Body of pancreas (tissue), 4 donors: Measurements from ENCODE around the gene GMDS. TPM values are rescaled to one million over a fixed set of nuclear protein-coding genes. Genes with fewer than 3 reads are reported as not detected.
A peak's percentile ranks its signal among the peaks of the same experiment; 100 is the strongest.

Experiments
- ATAC-seq: fragments of 150-250 bp; one replicate; pipeline ENCODE4 v1.9.1; 2016
- DNase-seq, 4 donors: peaks; one replicate each; pipeline ENCODE4 v3.0.0-alpha.2; 2019
- H3K27ac ChIP-seq, 4 donors: fragments of 200-600 bp; sonication (generic); 1 replicate in 3 of 4; 2 replicates in 1 of 4; pipeline versions ENCODE4 v1.5.1 to v1.6.1; 2016 to 2019; ENCODE audit warnings: mild to moderate bottlenecking in 1 of 4, mixed read lengths in 1 of 4, moderate library complexity in 1 of 4
- H3K27me3 ChIP-seq, 2 donors: fragments of 200-600 bp; sonication (generic); one replicate each; pipeline ENCODE4 v1.6.0; 2016; ENCODE audit warnings: mild to moderate bottlenecking in 1 of 2
- H3K36me3 ChIP-seq, 2 donors: fragments of 200-600 bp; sonication (generic); replicated peaks in 1 of 2; 2 replicates each; pipeline ENCODE4 v1.5.1; 2016; ENCODE audit warnings: low read depth in 2 of 2; ENCODE audit not compliant: insufficient read depth in 1 of 2
- H3K4me1 ChIP-seq: fragments of 200-600 bp; sonication (generic); one replicate; pipeline ENCODE4 v1.6.0; 2016
- H3K4me3 ChIP-seq, 2 donors: fragments of 200-600 bp; sonication (generic); 1 replicate in 1 of 2; 2 replicates in 1 of 2; pipeline ENCODE4 v1.5.1; 2016 to 2019
- H3K9me3 ChIP-seq, 3 donors: fragments of 200-600 bp; sonication (generic); 1 replicate in 2 of 3; 2 replicates in 1 of 3; pipeline ENCODE4 v1.5.1; 2016
- CTCF ChIP-seq, 7 experiments: fragments of 450-650 bp in 4 of 7; fragments of 200-600 bp in 3 of 7; sonication (generic) in 3 of 7; IDR thresholded peaks; one replicate each; pipeline ENCODE4 v1.5.1; 2016 to 2019; ENCODE audit warnings: antibody characterized with exemption in 7 of 7
- POLR2A ChIP-seq, 3 donors: fragments of 450-650 bp; IDR thresholded peaks; one replicate each; pipeline ENCODE4 v1.6.1; 2016; ENCODE audit warnings: antibody characterized with exemption in 3 of 3, mild to moderate bottlenecking in 2 of 3
- WGBS, 2 donors: methylation state at CpG; one replicate each; pipeline ENCODE4 v1.1.5; 2017; 5-methylcytosine and 5-hydroxymethylcytosine counted together
- intact Hi-C: fragments of 100-400 bp; cut with DNase I; formaldehyde crosslinking; loops from one replicate; pipeline ENCODE4 v1.15.1; 2023
- total RNA-seq, 2 donors: library from RNA; depleted of rRNA; stranded (reverse); fragments of >200 nt; gene quantifications; one replicate each; pipeline ENCODE4 v1.1.0, GENCODE V29; 2016

GMDS gene
- total RNA-seq, 2 donors from 2014 or later: 34.5 to 63.3 TPM

- no peak for TF ChIP-seq POLR2A (IDR thresholded peaks at IDR 0.05)
- no peak for TF ChIP-seq CTCF (IDR thresholded peaks at IDR 0.05)
- intact Hi-C loops: loop anchor here (10.0 kb wide), 1 partner anchor 141 kb away; no protein-coding TSS in a partner anchor
- Histone ChIP-seq H3K27ac (no peak overlapping the region), H3K27me3 (no peaks in the 10 kb centered on the region), H3K4me3 (no peak overlapping the region), H3K36me3 (no peaks in the 10 kb centered on the region), H3K4me1 (peaks cover 18% of the 10 kb centered on the region), H3K9me3 (no peaks in the 10 kb centered on the region)
- ATAC-seq (no peak), DNase-seq (no peak)
- WGBS, 2 donors: 85 to 87% methylated on average over 2 of the region's 2 CpGs
Observed at GRCh38 chr6:1775441-1775840, 470.0 kb downstream of the GMDS start.

- Histone ChIP-seq H3K27me3 (no peaks in the 10 kb centered on the region), H3K36me3 (no peaks in the 10 kb centered on the region), H3K27ac (no peak overlapping the region), H3K4me3 (no peak overlapping the region), H3K9me3 (no peaks in the 10 kb centered on the region), H3K4me1 (peaks cover 18% of the 10 kb centered on the region)
- intact Hi-C loops: loop anchor here (10.0 kb wide), 1 partner anchor 140 kb away; no protein-coding TSS in a partner anchor
- DNase-seq (no peak), ATAC-seq (no peak)
- WGBS, 2 donors: 89 to 90% methylated on average over 5 of the region's 5 CpGs
- TF ChIP-seq POLR2A (IDR thresholded peaks at IDR 0.05) (no peak), CTCF (IDR thresholded peaks at IDR 0.05) (no peak)
Observed at GRCh38 chr6:1774226-1774915, 471.0 kb downstream of the GMDS start.

GRCh38 chr6:1773700-1774099, 471.7 kb downstream of the GMDS start:
- H3K27me3 ChIP-seq: no peaks in the 10 kb centered on the region
- 82 to 92% methylated on average over 2 of the region's 2 CpGs for WGBS, 2 donors
- no peak overlapping the region for H3K27ac ChIP-seq
- H3K36me3 ChIP-seq: no peaks in the 10 kb centered on the region
- TF ChIP-seq CTCF (IDR thresholded peaks at IDR 0.05) (no peak), POLR2A (IDR thresholded peaks at IDR 0.05) (no peak)
- DNase-seq (no peak), ATAC-seq (no peak)
- H3K4me1 ChIP-seq: peaks cover 14% of the 10 kb centered on the region
- H3K9me3 ChIP-seq: no peaks in the 10 kb centered on the region
- intact Hi-C loops: loop anchor here (10.0 kb wide), 1 partner anchor 139 kb away; no protein-coding TSS in a partner anchor
- no peak overlapping the region for H3K4me3 ChIP-seq

GRCh38 chr6:1770968-1771723, 474.3 kb downstream of the GMDS start:
- Histone ChIP-seq H3K27me3 (no peaks in the 10 kb centered on the region), H3K9me3 (no peaks in the 10 kb centered on the region), H3K4me3 (no peak overlapping the region), H3K4me1 (peaks cover 17% of the 10 kb centered on the region), H3K27ac (peak overlapping the region in 1 of 4 donors; percentile 41), H3K36me3 (no peaks in the 10 kb centered on the region)
- intact Hi-C loops: loop anchor here (10.0 kb wide), 1 partner anchor 136 kb away; no protein-coding TSS in a partner anchor
- no peak for ATAC-seq
- no peak for TF ChIP-seq POLR2A (IDR thresholded peaks at IDR 0.05)
- no peak for TF ChIP-seq CTCF (IDR thresholded peaks at IDR 0.05)
- 44 to 53% methylated on average over 5 of the region's 5 CpGs for WGBS, 2 donors
- no peak for DNase-seq
